ENCODE results near the gene PLCB1.

Gene PLCB1

DNA sequence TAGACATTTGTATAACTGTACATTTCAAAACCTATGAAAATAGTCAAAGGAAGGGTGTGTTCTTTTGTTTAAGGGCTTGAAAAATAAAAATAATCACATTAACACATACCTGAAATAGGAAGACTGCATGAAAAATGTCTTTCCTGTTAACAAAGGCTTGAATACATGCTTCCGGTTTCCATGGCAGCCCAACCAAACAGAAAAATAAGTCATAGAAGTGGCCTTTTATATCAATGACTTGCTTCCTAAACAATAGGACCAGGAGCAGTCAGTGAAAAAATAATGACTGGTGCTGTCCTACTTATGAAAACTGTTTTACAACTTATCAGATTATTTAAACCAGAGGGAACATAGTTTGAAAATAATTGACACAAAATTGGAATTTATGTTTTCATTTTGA lies 524.3 kb downstream of the PLCB1 start:
- TF ChIP-seq GATA3 (IDR thresholded peaks at IDR 0.05; ENCODE audit: low read depth, low read length), result no peak
- no peak for TF ChIP-seq GATA2 (IDR thresholded peaks at IDR 0.05; ENCODE audit: low read depth, low read length)

DNA sequence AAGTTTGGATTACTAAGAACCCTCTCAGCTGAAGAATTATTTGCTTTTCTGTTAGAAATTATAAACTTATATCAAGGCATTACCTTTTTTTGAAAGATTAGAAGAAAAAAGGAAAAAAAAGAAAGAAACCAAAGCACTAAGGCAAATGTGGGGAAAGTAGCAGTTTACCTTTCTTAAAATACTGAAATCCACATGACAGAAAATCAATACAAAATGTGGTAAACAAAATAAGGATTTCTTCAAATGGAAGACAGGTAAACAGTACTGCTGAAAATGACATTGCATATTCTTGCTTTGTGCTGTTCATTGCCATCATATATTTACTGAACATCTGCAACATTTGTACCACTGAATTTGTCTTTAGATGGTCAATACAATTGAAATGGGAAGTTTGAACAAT lies 525.6 kb downstream of the PLCB1 start:
- TF ChIP-seq GATA3 (IDR thresholded peaks at IDR 0.05; ENCODE audit: low read depth, low read length), result no peak
- no peak for TF ChIP-seq GATA2 (IDR thresholded peaks at IDR 0.05; ENCODE audit: low read depth, low read length)

DNA sequence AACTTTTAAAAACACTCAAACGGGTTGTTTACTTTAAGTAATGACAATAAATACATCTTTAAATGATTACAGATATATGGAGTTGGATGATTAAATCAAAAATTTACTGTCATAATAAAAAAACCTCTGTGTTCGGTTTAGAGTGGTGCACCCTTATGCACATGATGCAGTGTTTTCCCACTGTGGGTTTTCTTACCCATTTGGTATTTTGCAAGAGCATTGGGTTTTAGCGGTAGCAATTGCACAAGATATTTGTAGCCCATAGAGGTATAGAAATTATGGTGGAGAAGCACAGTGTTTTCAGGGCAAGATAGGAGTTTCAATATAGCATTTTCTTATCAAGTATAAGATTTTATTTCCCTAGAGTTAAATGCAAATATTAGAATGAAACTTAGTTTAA lies 526.0 kb downstream of the PLCB1 start:
- no peak for TF ChIP-seq GATA3 (IDR thresholded peaks at IDR 0.05; ENCODE audit: low read depth, low read length)
- TF ChIP-seq GATA2 (IDR thresholded peaks at IDR 0.05; ENCODE audit: low read depth, low read length), result no peak

DNA sequence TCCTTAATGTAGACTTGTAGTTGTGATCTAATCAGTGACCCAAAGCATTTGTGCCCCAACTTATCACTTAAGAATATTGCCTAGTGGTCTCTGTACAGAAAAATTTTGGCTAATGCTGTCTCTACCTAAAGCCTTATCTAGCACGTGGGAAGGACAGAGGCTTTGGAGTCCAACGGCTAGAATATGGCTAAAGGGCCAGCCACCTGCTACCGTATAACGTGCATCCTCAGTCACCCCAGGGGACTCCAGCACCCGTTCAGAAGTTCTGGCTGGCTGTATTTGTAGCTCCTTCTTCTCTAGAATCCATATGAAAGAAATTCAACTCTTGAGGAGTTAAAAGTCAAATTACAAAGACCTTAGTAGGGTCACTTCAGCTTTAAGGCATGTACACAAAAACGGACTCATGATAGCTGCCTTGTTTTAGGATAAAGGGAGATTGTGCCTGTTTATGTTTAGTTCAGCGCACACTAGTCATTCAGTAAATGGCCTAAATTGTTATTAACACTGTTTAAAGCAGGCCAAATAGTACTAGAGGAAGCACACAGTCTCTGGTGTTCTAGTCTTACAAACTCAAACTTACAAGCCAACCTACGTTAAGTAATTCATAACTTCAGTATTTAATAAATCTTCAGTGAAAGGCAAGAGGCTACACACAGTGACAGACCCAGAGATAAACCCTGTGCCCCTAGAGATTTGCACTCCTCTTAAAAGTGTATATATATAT lies 529.3 kb downstream of the PLCB1 start:
- TF ChIP-seq GATA2 (IDR thresholded peaks at IDR 0.05; ENCODE audit: low read depth, low read length) (no peak), GATA3 (IDR thresholded peaks at IDR 0.05; ENCODE audit: low read depth, low read length) (no peak)

DNA sequence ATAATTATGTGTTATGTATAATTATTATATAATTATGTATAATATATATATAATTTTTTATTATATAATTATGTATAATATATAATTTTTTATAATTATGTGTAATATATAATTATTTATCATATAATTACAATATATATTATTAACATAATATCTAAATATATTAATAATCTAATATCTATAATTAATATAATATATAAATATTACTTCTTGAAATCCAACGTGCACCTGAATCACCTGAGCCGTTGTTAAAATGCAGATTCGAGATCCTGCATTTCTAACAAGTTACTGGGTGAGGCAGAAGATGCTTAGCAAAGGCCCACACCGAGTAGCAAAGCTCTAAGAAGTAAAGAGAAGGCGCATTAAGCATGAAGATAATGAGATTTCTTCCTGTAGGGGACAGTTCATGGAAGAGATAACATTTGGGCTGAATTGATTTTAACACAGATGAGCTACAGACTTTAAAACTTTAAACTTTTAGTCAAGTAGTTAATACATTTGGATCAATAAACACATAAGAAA lies 530.4 kb downstream of the PLCB1 start:
- TF ChIP-seq GATA3 (IDR thresholded peaks at IDR 0.05; ENCODE audit: low read depth, low read length) (no peak), GATA2 (IDR thresholded peaks at IDR 0.05; ENCODE audit: low read depth, low read length) (no peak)

DNA sequence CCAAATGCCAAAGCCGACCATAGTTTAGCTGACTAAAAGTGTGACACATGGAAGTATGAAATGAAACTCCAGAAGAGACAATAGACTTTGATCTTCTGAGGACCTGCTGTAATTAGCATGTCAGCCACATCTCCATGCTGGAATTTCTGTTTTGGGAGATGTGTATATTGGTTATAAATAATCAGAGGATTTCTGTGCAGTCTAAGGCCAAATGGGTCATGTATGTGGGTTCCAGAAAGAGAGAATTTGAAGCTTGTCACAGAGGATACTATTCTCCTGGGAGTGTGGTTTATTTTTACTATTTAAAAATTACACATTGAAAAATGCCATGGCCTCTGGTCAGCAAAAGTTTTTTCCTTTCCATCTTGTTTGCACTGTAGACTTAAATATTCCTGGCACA lies 531.4 kb downstream of the PLCB1 start:
- no peak for TF ChIP-seq GATA2 (IDR thresholded peaks at IDR 0.05; ENCODE audit: low read depth, low read length)
- no peak for TF ChIP-seq GATA3 (IDR thresholded peaks at IDR 0.05; ENCODE audit: low read depth, low read length)

DNA sequence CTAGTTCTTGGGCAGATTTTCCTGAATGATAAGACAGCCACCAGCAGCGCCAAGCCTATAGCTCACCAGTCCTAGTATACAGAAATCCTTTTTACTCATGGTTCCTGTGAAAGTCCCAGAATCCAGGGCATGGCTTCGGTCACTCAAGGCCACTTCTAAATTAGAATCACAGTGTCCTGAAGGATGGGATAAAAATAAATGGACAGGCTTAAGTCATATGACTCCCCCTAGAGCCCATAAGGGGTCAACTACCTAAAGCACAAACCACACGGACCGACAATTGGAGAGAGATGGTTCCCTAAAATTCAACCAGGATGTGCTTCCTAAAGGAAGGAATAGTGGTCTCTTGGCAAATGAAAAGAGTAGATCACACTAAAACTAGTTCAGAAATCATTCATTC lies 532.7 kb downstream of the PLCB1 start:
- TF ChIP-seq GATA3 (IDR thresholded peaks at IDR 0.05; ENCODE audit: low read depth, low read length) (no peak), GATA2 (IDR thresholded peaks at IDR 0.05; ENCODE audit: low read depth, low read length) (no peak)

DNA sequence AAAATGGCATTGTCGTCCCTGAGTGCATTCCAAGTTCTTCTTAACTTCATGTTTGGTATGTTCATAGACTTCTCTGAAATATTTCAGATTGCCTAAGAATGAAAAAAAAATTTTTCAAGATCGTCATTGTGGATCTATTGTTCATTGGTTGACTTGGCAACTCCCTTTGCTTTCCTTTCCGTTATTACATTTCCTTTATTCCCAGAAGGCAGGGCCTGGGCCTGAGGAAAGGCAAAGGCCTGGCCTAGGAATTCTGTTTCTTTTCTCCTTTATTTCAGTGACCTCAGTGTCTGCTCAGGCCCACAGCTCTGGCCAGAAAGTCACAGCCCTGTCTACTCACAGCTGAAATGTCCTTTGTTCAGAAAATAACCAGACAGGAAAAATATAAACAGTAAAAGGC lies 535.2 kb downstream of the PLCB1 start:
- no peak for TF ChIP-seq GATA2 (IDR thresholded peaks at IDR 0.05; ENCODE audit: low read depth, low read length)
- TF ChIP-seq GATA3 (IDR thresholded peaks at IDR 0.05; ENCODE audit: low read depth, low read length), result no peak

DNA sequence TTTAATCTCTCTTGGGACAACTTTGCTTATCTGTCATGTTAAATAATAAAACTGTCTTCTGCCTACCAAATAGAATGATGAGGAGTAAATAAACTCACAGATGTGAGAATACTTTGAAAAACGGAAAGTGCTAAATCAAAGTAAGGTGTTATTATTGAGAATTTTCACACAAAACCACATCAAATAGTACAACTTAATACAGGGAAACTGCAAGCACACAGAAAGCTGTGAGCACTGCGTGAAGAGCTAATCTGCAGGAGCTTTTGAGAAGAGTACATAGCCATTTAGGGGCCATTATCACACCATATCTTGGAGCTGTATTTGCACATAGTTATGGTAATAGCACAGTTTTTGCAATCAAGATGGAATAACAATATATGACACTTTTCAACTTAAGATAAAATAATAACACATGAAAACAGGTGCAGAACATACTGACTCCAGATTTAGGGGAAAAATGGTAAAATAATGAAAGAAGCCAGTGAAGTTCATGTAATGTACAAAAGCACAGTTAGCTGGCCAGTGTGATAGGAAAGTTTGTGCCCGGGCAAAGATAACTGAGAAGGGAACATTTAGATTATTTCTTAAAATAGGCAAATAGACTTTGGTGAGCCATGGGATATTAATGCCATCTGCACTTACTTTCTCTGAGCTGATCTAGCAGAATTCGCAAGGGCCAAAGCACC lies 538.3 kb downstream of the PLCB1 start:
- TF ChIP-seq GATA3 (IDR thresholded peaks at IDR 0.05; ENCODE audit: low read depth, low read length) (no peak), GATA2 (IDR thresholded peaks at IDR 0.05; ENCODE audit: low read depth, low read length) (no peak)

DNA sequence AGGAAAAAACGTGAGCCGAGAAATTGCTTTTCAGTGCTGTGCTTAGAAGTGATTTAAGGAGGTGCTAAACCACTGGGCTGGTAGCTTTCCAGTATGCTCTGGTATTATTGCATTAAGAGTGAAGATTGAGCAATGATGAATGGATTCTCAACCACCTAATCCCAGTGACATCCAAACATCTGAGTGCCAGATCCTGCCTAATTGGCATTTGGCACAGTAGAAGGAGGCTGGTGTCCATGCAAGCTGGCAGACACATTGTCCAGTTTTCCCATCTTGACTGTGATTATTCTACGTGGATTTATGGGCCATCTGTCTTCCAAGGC lies 538.8 kb downstream of the PLCB1 start:
- peak; percentile 49; the same call in 1 of the 2 replicates for TF ChIP-seq GATA2 (IDR thresholded peaks at IDR 0.05; ENCODE audit: low read depth, low read length)
- no peak for TF ChIP-seq GATA3 (IDR thresholded peaks at IDR 0.05; ENCODE audit: low read depth, low read length)

DNA sequence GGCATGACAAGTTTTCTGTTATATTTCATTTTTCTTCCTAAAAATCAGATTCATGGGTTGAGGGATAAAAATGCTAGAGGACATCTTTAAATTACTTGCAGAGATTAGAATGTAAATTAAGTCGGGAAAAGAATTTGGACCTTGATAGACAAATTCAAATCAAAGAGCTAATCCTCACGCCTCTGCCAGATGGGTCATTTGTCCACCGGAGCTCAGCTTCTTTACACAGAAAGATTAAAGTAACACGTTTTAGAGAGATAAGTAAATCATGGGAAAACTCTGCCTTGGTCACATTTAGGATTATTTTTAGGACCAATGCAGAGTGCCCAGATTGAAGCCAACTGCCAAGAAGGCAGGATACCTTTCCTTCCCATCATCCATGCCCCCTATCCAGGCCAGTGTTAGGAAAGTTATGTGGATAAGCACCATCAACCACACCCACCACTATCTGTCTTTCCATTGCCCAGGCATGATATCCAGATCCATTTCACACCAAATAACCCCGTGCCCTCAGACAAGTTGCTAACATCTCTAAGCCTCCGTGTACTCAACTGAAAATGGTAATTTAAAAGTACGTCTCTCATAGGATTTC lies 539.4 kb downstream of the PLCB1 start:
- TF ChIP-seq GATA2 (IDR thresholded peaks at IDR 0.05; ENCODE audit: low read depth, low read length) (no peak), GATA3 (IDR thresholded peaks at IDR 0.05; ENCODE audit: low read depth, low read length) (no peak)

DNA sequence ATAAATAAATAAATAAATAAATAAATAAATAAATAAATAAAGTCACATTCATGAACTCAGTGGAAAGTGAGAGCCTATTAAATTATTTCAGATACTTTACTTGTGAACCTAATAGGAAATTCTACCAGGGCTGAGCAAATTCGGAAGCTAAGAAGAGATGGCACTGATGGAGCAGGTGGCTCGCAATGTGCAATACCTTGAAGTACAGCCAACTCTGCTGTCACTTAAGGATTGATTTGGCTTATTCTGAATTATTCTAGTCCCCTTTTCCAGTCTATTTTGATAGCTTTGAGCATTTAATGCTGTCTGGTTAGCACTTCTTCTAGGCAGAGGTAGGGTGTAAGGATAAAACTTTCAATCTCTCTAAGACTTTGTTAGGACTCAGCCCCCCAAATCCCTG lies 541.0 kb downstream of the PLCB1 start:
- no peak for TF ChIP-seq GATA2 (IDR thresholded peaks at IDR 0.05; ENCODE audit: low read depth, low read length)

DNA sequence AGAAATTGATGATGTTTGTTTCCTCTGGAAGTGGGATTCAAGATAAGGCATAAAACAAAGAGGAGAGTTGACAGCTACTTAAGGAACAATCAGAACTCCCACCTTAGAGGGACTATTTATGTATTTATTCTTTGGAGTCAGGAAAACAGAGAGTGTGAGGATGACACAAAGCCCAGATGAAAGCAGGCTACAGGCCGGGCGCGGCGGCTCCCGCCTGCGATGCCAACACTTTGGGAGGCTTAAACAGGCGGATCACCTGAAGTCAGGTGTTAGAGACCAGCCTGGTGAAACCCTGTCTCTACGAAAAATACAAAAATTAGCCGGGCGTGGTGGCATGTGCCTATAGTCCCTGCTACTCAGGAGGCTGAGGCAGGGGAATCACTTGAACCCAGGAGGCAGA lies 543.8 kb downstream of the PLCB1 start:
- TF ChIP-seq GATA3 (IDR thresholded peaks at IDR 0.05; ENCODE audit: low read depth, low read length) (no peak), GATA2 (IDR thresholded peaks at IDR 0.05; ENCODE audit: low read depth, low read length) (no peak)

DNA sequence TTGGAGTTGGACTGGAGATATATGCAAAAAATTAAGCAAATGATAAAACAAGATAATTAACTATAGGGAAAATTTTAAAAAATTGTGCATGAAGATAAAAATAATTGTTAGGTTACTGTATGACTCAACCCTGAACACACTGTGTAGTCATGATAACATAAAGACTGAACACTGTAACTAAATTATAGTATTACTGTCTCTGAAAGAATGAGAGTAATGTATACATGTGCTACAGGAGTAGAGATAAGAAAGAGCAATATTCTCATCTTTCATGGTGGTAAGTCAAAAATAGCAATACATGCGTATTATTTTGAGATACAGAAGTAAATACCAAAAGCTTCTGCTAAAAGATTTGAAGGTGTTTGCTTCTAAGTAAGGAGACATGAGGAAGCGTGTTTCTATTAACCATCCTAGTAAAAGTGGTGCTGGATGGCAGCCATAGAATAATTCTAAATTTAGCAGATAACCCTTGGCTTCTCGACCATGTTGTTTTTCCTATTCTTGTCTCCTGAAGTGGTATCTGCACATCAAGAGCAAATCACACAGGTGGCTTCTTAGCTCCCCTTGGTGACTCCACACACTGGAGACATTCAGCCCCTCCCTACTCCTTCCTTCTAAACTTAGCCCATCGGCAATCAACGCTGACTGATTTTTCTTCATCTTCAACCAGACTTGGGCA lies 546.2 kb downstream of the PLCB1 start:
- TF ChIP-seq GATA2 (IDR thresholded peaks at IDR 0.05; ENCODE audit: low read depth, low read length) (no peak), GATA3 (IDR thresholded peaks at IDR 0.05; ENCODE audit: low read depth, low read length) (no peak)
